Peyer's patch (tissue), 4 donors: Measurements from ENCODE around the gene PCK2.

Source experiments
- POLR2A ChIP-seq, 2 donors: fragments of 450-650 bp; IDR thresholded peaks; one replicate each; pipeline ENCODE4 v1.5.1; 2017; ENCODE audit warnings: antibody characterized with exemption in 2 of 2, mild to moderate bottlenecking in 2 of 2, moderate library complexity in 2 of 2
- TF ChIP-seq, protein P1 (sequence below), 6 experiments: fragments of 450-650 bp in 4 of 6; fragments of 200-600 bp in 2 of 6; sonication (generic) in 1 of 6; IDR thresholded peaks; one replicate each; pipeline ENCODE4 v1.5.1; 2017 to 2019; ENCODE audit warnings: antibody characterized with exemption in 6 of 6, mild to moderate bottlenecking in 3 of 6, moderate library complexity in 1 of 6

DNA sequence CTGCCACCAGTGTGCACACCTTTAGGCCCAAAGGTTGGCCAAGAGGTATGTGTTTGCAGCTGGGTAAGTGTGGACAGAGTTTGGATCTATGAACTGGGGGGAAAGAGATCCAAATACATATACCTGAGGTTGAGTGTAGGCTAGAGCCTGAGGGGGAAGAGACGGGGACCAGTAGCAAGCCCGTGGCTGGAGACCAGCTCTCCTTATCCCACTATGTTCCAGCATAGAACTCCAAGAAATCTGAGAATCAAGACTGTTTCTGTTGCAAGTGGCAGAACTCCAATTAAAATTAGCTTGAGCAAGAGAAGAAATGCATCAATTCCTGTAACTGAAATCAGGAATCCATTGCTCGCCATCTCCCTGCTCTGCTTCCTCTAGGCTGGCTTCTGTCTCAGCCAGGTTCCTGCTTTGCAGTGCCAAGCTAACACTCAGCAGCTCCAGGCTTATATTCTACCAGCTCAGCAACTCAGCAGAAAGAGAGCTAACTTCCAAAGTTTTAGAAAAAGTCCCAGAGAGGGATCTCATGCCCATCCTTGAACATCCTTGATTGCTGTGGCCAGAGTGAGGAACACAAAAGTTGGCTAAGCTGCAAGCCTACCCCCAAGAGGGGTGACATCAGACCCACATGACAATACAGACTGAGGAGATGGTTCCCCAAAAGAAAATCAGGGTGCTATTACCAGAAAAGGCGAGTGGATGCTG is 1.5 kb upstream of the PCK2 start:
- TF ChIP-seq, protein P1, sequence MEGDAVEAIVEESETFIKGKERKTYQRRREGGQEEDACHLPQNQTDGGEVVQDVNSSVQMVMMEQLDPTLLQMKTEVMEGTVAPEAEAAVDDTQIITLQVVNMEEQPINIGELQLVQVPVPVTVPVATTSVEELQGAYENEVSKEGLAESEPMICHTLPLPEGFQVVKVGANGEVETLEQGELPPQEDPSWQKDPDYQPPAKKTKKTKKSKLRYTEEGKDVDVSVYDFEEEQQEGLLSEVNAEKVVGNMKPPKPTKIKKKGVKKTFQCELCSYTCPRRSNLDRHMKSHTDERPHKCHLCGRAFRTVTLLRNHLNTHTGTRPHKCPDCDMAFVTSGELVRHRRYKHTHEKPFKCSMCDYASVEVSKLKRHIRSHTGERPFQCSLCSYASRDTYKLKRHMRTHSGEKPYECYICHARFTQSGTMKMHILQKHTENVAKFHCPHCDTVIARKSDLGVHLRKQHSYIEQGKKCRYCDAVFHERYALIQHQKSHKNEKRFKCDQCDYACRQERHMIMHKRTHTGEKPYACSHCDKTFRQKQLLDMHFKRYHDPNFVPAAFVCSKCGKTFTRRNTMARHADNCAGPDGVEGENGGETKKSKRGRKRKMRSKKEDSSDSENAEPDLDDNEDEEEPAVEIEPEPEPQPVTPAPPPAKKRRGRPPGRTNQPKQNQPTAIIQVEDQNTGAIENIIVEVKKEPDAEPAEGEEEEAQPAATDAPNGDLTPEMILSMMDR (IDR thresholded peaks at IDR 0.05): no peak
- TF ChIP-seq POLR2A (IDR thresholded peaks at IDR 0.05): no peak
